Tibial nerve (tissue), 3 donors: ENCODE data around the gene LTK.

Experiments used
- POLR2A ChIP-seq, 2 donors: fragments of 450-650 bp; IDR thresholded peaks; one replicate each; pipeline ENCODE4 v1.6.1; 2017; ENCODE audit warnings: antibody characterized with exemption in 2 of 2, mild to moderate bottlenecking in 2 of 2, moderate library complexity in 2 of 2
- TF ChIP-seq, protein P1 (sequence below), 5 experiments: fragments of 200-600 bp in 3 of 5; fragments of 450-650 bp in 2 of 5; sonication (generic) in 3 of 5; IDR thresholded peaks; one replicate each; pipeline ENCODE4 v1.5.1; 2016 to 2019; ENCODE audit warnings: antibody characterized with exemption in 5 of 5, mild to moderate bottlenecking in 3 of 5, moderate library complexity in 2 of 5

DNA sequence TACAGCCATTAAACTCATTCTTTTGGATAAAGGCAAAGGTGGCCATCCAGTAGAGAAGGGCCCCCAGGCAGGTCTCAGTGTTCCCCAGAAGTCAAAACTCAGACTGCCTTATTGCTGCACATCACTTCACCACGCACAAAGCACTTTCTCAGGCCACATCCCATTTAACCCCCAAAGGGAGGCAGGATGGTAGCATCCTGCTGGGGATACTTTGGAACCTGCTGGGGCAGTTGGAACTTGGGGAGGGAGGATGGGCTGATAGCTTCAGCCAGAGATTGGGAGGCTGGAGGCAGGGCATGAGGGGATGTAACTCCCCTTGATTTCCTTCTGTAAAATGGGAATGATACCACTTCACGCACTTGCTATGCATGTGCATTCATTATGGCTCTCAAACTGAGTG lies 15.0 kb downstream of the LTK start:
- TF ChIP-seq, protein P1, sequence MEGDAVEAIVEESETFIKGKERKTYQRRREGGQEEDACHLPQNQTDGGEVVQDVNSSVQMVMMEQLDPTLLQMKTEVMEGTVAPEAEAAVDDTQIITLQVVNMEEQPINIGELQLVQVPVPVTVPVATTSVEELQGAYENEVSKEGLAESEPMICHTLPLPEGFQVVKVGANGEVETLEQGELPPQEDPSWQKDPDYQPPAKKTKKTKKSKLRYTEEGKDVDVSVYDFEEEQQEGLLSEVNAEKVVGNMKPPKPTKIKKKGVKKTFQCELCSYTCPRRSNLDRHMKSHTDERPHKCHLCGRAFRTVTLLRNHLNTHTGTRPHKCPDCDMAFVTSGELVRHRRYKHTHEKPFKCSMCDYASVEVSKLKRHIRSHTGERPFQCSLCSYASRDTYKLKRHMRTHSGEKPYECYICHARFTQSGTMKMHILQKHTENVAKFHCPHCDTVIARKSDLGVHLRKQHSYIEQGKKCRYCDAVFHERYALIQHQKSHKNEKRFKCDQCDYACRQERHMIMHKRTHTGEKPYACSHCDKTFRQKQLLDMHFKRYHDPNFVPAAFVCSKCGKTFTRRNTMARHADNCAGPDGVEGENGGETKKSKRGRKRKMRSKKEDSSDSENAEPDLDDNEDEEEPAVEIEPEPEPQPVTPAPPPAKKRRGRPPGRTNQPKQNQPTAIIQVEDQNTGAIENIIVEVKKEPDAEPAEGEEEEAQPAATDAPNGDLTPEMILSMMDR (IDR thresholded peaks at IDR 0.05): no peak
- TF ChIP-seq POLR2A (IDR thresholded peaks at IDR 0.05): no peak
